GM12892 (cell line): ENCODE results near the gene RRAGB.

Source experiments
- POLR2A ChIP-seq: IDR thresholded peaks from 2 replicates; pipeline ENCODE4 v1.6.1; 2011; ENCODE audit warnings: low read depth, low read length, control low read depth
- TAF1 ChIP-seq: IDR thresholded peaks from 2 replicates; pipeline ENCODE4 v1.6.1; 2011; ENCODE audit warnings: low read depth, mild to moderate bottlenecking, control low read depth, low read length, borderline replicate concordance

DNA sequence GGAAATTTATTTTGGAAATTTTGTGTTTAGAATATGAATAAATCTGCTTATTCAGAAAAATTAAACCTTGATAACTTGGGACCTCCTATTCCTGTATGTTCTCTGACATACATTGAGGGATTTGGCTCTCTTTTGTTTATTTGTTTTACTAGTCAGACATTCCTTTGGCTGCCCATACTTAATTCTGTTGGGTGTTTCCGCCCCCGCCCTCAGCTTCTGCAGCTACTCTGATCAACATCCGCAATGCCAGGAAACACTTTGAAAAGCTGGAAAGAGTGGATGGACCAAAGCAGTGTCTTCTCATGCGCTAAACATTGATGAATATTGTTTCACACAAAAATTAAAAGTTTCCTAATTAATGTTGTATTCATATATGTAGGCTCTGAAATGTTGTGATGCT lies 40.5 kb downstream of the RRAGB start:
- TF ChIP-seq POLR2A = no peak
- no peak for TF ChIP-seq TAF1
